ENCODE data around the gene TSPAN5. TPM values are rescaled to one million over a fixed set of nuclear protein-coding genes. Genes with fewer than 3 reads are reported as not detected.

Gene TSPAN5
- total and polyA plus RNA-seq, 8 donors, result 1.6 to 90.2 (median 8.5) TPM

GRCh38 chr4:98522062-98522461 is 136.3 kb downstream of the TSPAN5 start:
- H3K27me3 ChIP-seq, result no peaks in the 10 kb centered on the region
- peaks cover 0 to 1% (median 0%) of the 10 kb centered on the region in 4 donors for H3K9me3 ChIP-seq
- H3K4me1 ChIP-seq, result peaks cover 0 to 44% (median 16%) of the 10 kb centered on the region in 4 donors

GRCh38 chr4:98521486-98521885 is 136.9 kb downstream of the TSPAN5 start:
- Histone ChIP-seq H3K9me3 (peaks cover 0 to 6% (median 0%) of the 10 kb centered on the region in 4 donors), H3K4me3 (no peak overlapping the region), H3K27ac (no peak overlapping the region), H3K36me3 (no peaks in the 10 kb centered on the region), H3K4me1 (peaks cover 0 to 49% (median 16%) of the 10 kb centered on the region in 4 donors), H3K27me3 (no peaks in the 10 kb centered on the region)
- intact Hi-C loops (cut with DNase I; ENCODE audit: low total_unique reads), result no loop called here
- TF ChIP-seq CTCF (IDR thresholded peaks at IDR 0.05), result no peak
- TF ChIP-seq POLR2AphosphoS5 (IDR thresholded peaks at IDR 0.05), result no peak
- no peak for TF ChIP-seq POLR2A (IDR thresholded peaks at IDR 0.05)
- no peak for DNase-seq

More at GRCh38 chr4:98522062-98522461, 136.3 kb downstream of the TSPAN5 start:
- no peak for TF ChIP-seq POLR2A (IDR thresholded peaks at IDR 0.05)
- TF ChIP-seq POLR2AphosphoS5 (IDR thresholded peaks at IDR 0.05), result no peak
- no peak for TF ChIP-seq CTCF (IDR thresholded peaks at IDR 0.05)
- TF ChIP-seq EP300 (IDR thresholded peaks at IDR 0.05), result no peak
- 57 to 71% (median 65%) methylated on average over 5 of the region's 5 CpGs for WGBS, 5 donors
- Histone ChIP-seq H3K4me3 (no peak overlapping the region), H3K36me3 (no peaks in the 10 kb centered on the region), H3K27ac (no peak overlapping the region)
- no peak for DNase-seq
- intact Hi-C loops (cut with DNase I; ENCODE audit: low total_unique reads), result no loop called here

GRCh38 chr4:98519268-98519977 is 139.0 kb downstream of the TSPAN5 start:
- no peak overlapping the region for H3K4me3 ChIP-seq
- TF ChIP-seq EP300 (IDR thresholded peaks at IDR 0.05), result no peak
- peaks cover 0 to 6% (median 0%) of the 10 kb centered on the region in 4 donors for H3K9me3 ChIP-seq
- H3K36me3 ChIP-seq, result no peaks in the 10 kb centered on the region
- WGBS, 5 donors, result 81 to 89% (median 86%) methylated on average over 7 of the region's 7 CpGs
- H3K27ac ChIP-seq, result no peak overlapping the region
- intact Hi-C loops (cut with DNase I; ENCODE audit: low total_unique reads), result no loop called here
- no peak for DNase-seq
- no peaks in the 10 kb centered on the region for H3K27me3 ChIP-seq
- peaks cover 0 to 58% (median 14%) of the 10 kb centered on the region in 4 donors for H3K4me1 ChIP-seq

- H3K9me3 ChIP-seq, result peaks cover 0 to 6% (median 0%) of the 10 kb centered on the region in 4 donors
- intact Hi-C loops (cut with DNase I; ENCODE audit: low total_unique reads), result no loop called here
- DNase-seq, result no peak
- WGBS, 5 donors, result 88 to 92% (median 90%) methylated on average over 5 of the region's 5 CpGs
- H3K27ac ChIP-seq, result no peak overlapping the region
- no peak for TF ChIP-seq EP300 (IDR thresholded peaks at IDR 0.05)
- no peaks in the 10 kb centered on the region for H3K27me3 ChIP-seq
- H3K4me1 ChIP-seq, result peaks cover 0 to 53% (median 13%) of the 10 kb centered on the region in 4 donors
- no peaks in the 10 kb centered on the region for H3K36me3 ChIP-seq
- H3K4me3 ChIP-seq, result no peak overlapping the region
Measured at GRCh38 chr4:98518559-98519267, 139.7 kb downstream of the TSPAN5 start.

- Histone ChIP-seq H3K36me3 (no peaks in the 10 kb centered on the region), H3K4me3 (no peak overlapping the region), H3K27me3 (no peaks in the 10 kb centered on the region), H3K9me3 (peaks cover 0 to 6% (median 0%) of the 10 kb centered on the region in 4 donors), H3K4me1 (peaks cover 0 to 41% (median 10%) of the 10 kb centered on the region in 4 donors), H3K27ac (no peak overlapping the region)
- 15 to 31% (median 23%) methylated on average over 2 of the region's 2 CpGs for WGBS, 5 donors
- peak in 1 of 2 donors; percentile 65 for DNase-seq
- no peak for TF ChIP-seq EP300 (IDR thresholded peaks at IDR 0.05)
- no peak for TF ChIP-seq POLR2AphosphoS5 (IDR thresholded peaks at IDR 0.05)
- no peak for TF ChIP-seq CTCF (IDR thresholded peaks at IDR 0.05)
- intact Hi-C loops (cut with DNase I; ENCODE audit: low total_unique reads), result no loop called here
Measured at GRCh38 chr4:98517218-98518021, 141.0 kb downstream of the TSPAN5 start.

All from stomach (tissue), 9 donors.